Esophagus muscularis mucosa (tissue), 4 donors: Measurements from ENCODE around the gene PWWP2A. TPM values are rescaled to one million over a fixed set of nuclear protein-coding genes. Genes with fewer than 3 reads are reported as not detected.
A peak's percentile ranks its signal among the peaks of the same experiment; 100 is the strongest.

Source experiments
- DNase-seq: peaks from one replicate; pipeline ENCODE4 v3.0.0-alpha.2; 2017; ENCODE audit errors: extremely low spot score
- H3K27ac ChIP-seq, 4 donors: fragments of 200-600 bp; sonication (generic); replicated peaks in 1 of 4; 1 replicate in 3 of 4; 2 replicates in 1 of 4; pipeline ENCODE4 v1.5.1; 2016 to 2019; ENCODE audit warnings: mild to moderate bottlenecking in 1 of 4
- H3K27me3 ChIP-seq, 4 donors: fragments of 200-600 bp; sonication (generic); one replicate each; pipeline versions ENCODE4 v1.5.1 to v1.6.0; 2016 to 2019
- H3K36me3 ChIP-seq, 4 donors: fragments of 200-600 bp; sonication (generic); one replicate each; pipeline ENCODE4 v1.5.1; 2016 to 2019
- H3K4me1 ChIP-seq, 4 donors: fragments of 200-600 bp; sonication (generic); one replicate each; pipeline ENCODE4 v1.5.1; 2016 to 2019
- H3K4me3 ChIP-seq, 4 donors: fragments of 200-600 bp; sonication (generic); 1 replicate in 2 of 4; 2 replicates in 2 of 4; pipeline ENCODE4 v1.5.1; 2016 to 2019; ENCODE audit warnings: mild to moderate bottlenecking in 4 of 4, moderate library complexity in 1 of 4
- H3K9me3 ChIP-seq, 4 donors: fragments of 200-600 bp; sonication (generic); 1 replicate in 3 of 4; 2 replicates in 1 of 4; pipeline ENCODE4 v1.5.1; 2016 to 2019
- EP300 ChIP-seq: sonication (generic); formaldehyde crosslinking; IDR thresholded peaks from one replicate; pipeline ENCODE4 v1.6.1; 2017; ENCODE audit warnings: antibody characterized with exemption
- POLR2A ChIP-seq: fragments of 450-650 bp; IDR thresholded peaks from one replicate; pipeline ENCODE4 v1.6.1; 2017; ENCODE audit warnings: antibody characterized with exemption, moderate library complexity, mild to moderate bottlenecking, low read depth
- POLR2AphosphoS5 ChIP-seq, 2 donors: sonication (generic); formaldehyde crosslinking; IDR thresholded peaks; one replicate each; pipeline ENCODE4 v1.6.1; 2017; ENCODE audit warnings: antibody characterized with exemption in 2 of 2
- WGBS: methylation state at CpG from one replicate; pipeline ENCODE4 v1.1.5; 2018; 5-methylcytosine and 5-hydroxymethylcytosine counted together
- intact Hi-C: fragments of 100-400 bp; cut with DNase I; formaldehyde crosslinking; loops from one replicate; pipeline ENCODE4 v1.15.1; 2023
- total RNA-seq, 4 donors: library from RNA; depleted of rRNA; stranded (reverse); fragments of >200 nt; gene quantifications; one replicate each; pipeline versions ENCODE4 v1.1.0 to v1.2.1, GENCODE V29; 2016
- TF ChIP-seq, protein P1 (sequence below), 3 experiments: fragments of 200-600 bp in 2 of 3; fragments of 450-650 bp in 1 of 3; sonication (generic) in 2 of 3; IDR thresholded peaks; one replicate each; pipeline ENCODE4 v1.5.1; 2017 to 2019; ENCODE audit warnings: antibody characterized with exemption in 3 of 3, mild to moderate bottlenecking in 2 of 3, moderate library complexity in 1 of 3

The PWWP2A gene
- total RNA-seq, 4 donors from 2014 or later = 17.2 to 30.3 (median 24.2) TPM

DNA sequence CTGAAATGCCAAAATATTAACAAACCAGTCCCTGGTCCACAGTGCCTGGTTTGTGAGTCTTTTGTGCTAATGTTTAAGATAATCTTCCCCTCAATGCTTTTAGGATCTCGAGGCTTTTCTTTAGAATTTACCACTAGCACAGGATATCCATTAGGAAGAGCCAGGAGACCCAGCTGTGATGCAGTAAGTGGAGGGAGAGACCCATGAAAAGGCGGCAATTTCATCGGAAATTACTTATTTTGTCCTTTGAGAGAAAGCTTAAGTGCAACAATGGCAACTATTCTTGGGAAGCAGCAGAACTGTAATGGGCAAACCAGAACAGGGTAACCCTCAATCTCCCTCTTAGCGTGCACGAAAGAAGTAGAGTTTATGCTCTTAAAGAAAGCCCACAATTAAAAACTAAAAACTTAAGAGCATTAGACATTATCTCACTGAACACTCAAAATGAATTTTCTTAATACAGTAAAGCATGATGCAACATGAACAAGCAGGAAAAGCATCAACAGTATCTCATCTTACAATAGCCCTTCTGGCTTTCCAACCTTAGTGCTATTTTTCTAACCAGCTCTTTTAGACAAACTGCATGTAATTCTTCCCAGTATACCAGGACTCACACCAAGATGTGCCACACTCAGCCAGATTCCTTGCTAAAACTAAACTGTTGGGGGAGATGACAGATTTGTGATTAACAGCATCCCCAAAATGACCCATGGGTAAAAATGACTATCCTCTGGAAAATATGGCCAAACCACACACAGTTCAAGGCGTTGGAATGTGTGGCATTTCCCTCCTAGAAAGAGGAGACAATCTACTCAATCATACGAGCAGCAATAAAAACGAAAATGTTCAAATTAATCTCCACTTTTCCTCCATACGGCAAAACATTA, 36.4 kb downstream of the PWWP2A start:
- Histone ChIP-seq H3K9me3 (no peaks in the 10 kb centered on the region), H3K27me3 (no peaks in the 10 kb centered on the region), H3K4me3 (no peak overlapping the region), H3K4me1 (peaks cover 3 to 32% (median 24%) of the 10 kb centered on the region in 4 donors), H3K36me3 (peaks cover 0 to 18% (median 2%) of the 10 kb centered on the region in 4 donors), H3K27ac (peak overlapping the region in 2 of 4 donors; percentile 11 to 15)
- 50% methylated on average over 9 of the region's 9 CpGs for WGBS
- intact Hi-C loops = no loop called here
- no peak for DNase-seq
- TF ChIP-seq, protein P1, sequence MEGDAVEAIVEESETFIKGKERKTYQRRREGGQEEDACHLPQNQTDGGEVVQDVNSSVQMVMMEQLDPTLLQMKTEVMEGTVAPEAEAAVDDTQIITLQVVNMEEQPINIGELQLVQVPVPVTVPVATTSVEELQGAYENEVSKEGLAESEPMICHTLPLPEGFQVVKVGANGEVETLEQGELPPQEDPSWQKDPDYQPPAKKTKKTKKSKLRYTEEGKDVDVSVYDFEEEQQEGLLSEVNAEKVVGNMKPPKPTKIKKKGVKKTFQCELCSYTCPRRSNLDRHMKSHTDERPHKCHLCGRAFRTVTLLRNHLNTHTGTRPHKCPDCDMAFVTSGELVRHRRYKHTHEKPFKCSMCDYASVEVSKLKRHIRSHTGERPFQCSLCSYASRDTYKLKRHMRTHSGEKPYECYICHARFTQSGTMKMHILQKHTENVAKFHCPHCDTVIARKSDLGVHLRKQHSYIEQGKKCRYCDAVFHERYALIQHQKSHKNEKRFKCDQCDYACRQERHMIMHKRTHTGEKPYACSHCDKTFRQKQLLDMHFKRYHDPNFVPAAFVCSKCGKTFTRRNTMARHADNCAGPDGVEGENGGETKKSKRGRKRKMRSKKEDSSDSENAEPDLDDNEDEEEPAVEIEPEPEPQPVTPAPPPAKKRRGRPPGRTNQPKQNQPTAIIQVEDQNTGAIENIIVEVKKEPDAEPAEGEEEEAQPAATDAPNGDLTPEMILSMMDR (IDR thresholded peaks at IDR 0.05) = no peak
- TF ChIP-seq POLR2AphosphoS5 (IDR thresholded peaks at IDR 0.05) (no peak), EP300 (no peak), POLR2A (no peak)

DNA sequence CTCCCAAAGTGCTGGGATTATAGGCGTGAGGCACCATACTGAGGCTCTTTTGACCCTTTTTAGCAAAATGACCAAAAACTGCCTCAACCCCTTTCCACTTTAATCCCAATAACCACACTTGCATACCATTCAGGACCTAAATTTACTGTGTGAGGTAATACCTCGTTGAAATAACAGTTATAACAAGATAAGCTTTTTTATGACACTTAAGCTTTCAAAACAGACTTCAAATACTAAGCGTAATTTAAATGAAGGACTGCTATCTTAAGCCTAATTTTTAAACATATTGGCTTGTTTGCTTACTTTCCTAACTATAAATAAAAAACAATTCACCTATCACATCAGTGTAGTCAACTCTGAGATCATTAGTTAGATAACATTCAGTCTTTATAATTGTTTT, 37.8 kb downstream of the PWWP2A start:
- Histone ChIP-seq H3K9me3 (no peaks in the 10 kb centered on the region), H3K27ac (no peak overlapping the region), H3K4me3 (no peak overlapping the region), H3K27me3 (no peaks in the 10 kb centered on the region), H3K4me1 (peaks cover 3 to 32% (median 24%) of the 10 kb centered on the region in 4 donors), H3K36me3 (peaks cover 0 to 24% (median 5%) of the 10 kb centered on the region in 4 donors)
- TF ChIP-seq POLR2AphosphoS5 (IDR thresholded peaks at IDR 0.05) (no peak), POLR2A (no peak), EP300 (no peak)
- TF ChIP-seq, protein P1 (IDR thresholded peaks at IDR 0.05) = no peak
- 87% methylated on average over 3 of the region's 3 CpGs for WGBS
- intact Hi-C loops = no loop called here
- no peak for DNase-seq

DNA sequence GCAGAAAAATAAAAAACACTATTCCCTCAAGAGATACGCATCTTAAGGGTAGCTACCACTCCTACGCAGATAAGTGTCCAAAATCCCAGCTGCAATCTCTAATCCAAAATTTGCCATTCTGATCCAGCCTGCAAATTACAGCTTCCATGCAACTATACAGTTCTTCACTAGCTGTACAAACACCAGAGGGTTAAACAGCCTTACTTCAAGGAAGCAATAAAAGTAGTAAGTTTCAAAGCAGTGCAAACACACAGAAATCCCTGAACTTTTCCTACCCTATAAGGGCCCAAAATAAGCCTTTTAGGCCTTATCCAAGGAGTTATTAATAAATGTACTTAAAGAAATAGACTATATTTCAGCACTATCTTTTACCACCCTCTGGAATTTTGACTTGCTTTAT, 39.5 kb downstream of the PWWP2A start:
- TF ChIP-seq POLR2AphosphoS5 (IDR thresholded peaks at IDR 0.05) (no peak), EP300 (no peak), POLR2A (no peak)
- TF ChIP-seq, protein P1 (IDR thresholded peaks at IDR 0.05) = no peak
- peaks cover 0 to 24% (median 5%) of the 10 kb centered on the region in 4 donors for H3K36me3 ChIP-seq
- no peaks in the 10 kb centered on the region for H3K9me3 ChIP-seq
- 77% methylated on average over 2 of the region's 2 CpGs for WGBS
- H3K4me3 ChIP-seq = no peak overlapping the region
- no peak overlapping the region for H3K27ac ChIP-seq
- peaks cover 3 to 32% (median 24%) of the 10 kb centered on the region in 4 donors for H3K4me1 ChIP-seq
- intact Hi-C loops = no loop called here
- H3K27me3 ChIP-seq = no peaks in the 10 kb centered on the region
- no peak for DNase-seq

DNA sequence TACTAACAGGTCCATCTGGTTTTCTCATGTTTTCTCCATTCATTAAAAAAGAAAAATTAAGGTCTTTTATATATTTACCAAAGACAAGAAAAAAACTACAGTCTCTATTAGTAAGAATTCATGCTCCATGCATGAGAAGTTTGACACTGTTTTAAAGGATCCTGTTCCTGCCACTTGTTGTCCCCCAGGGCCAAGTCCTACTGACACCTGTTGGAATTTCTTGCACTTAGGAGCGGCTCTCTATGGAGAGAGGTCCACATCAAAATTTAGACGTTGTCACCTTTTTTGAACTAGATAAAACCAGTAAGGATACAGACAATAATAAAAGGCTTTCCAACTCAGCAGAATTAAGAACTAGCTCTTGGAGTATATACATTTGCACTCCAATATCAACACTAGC, 42.3 kb downstream of the PWWP2A start:
- H3K4me3 ChIP-seq = no peak overlapping the region
- no peaks in the 10 kb centered on the region for H3K9me3 ChIP-seq
- no peak for DNase-seq
- intact Hi-C loops = no loop called here
- no peaks in the 10 kb centered on the region for H3K27me3 ChIP-seq
- TF ChIP-seq POLR2A = no peak
- TF ChIP-seq, protein P1 (IDR thresholded peaks at IDR 0.05) = no peak
- TF ChIP-seq POLR2AphosphoS5 (IDR thresholded peaks at IDR 0.05) = no peak
- no peak for TF ChIP-seq EP300
- no peak overlapping the region for H3K27ac ChIP-seq
- 92% methylated on average over 2 of the region's 2 CpGs for WGBS
- H3K36me3 ChIP-seq = peaks cover 0 to 33% (median 7%) of the 10 kb centered on the region in 4 donors
- peaks cover 3 to 15% (median 9%) of the 10 kb centered on the region in 4 donors for H3K4me1 ChIP-seq
